Measurements from ENCODE around the gene DRC1. TPM values are rescaled to one million over a fixed set of nuclear protein-coding genes. Genes with fewer than 3 reads are reported as not detected.

Gene DRC1
- total and polyA plus RNA-seq, 2 of the 13 experiments (the other 11 are each of a cell fraction or from before 2014, with no cell fraction given): 0.07 TPM; not detected in 1

- TF ChIP-seq ARID3A (IDR thresholded peaks at IDR 0.05; ENCODE audit: low read depth, low read length) (no peak), SNRNP70 (IDR thresholded peaks at IDR 0.05; ENCODE audit: low read depth, low read length) (no peak), ZNF749 (CRISPR knock-in tag; IDR thresholded peaks at IDR 0.05; ENCODE audit: borderline replicate concordance) (no peak), PHF5A (CRISPR knock-in tag; IDR thresholded peaks at IDR 0.05; ENCODE audit: low read depth, unreplicated experiment) (no peak), KDM2A (CRISPR knock-in tag; IDR thresholded peaks at IDR 0.05; ENCODE audit: borderline replicate concordance, low read depth) (peak; percentile 32; the same call in 1 of the 2 replicates), ZNF691 (CRISPR knock-in tag; IDR thresholded peaks at IDR 0.05; ENCODE audit: borderline replicate concordance, low read depth) (no peak), ZNF607 (CRISPR knock-in tag; IDR thresholded peaks at IDR 0.05; ENCODE audit: borderline replicate concordance) (0 out of 2 replicates have a peak, but pooled peaks have one; percentile 70), POLR2A (IDR thresholded peaks at IDR 0.05; ENCODE audit: insufficient read depth in 1 of 2, low read depth in 2 of 2, low read length in 2 of 2) (peak in 1 of 2 experiments; percentile 29; a peak in 1 of 4 replicates), ZUFSP (CRISPR knock-in tag; IDR thresholded peaks at IDR 0.05; ENCODE audit: borderline replicate concordance) (no peak), HMG20A (CRISPR knock-in tag; IDR thresholded peaks at IDR 0.05; ENCODE audit: borderline replicate concordance) (peak; percentile 68; the same call in 1 of the 2 replicates), LRRFIP1 (CRISPR knock-in tag; conservative IDR thresholded peaks at IDR 0.05) (no peak), TCF12 (IDR thresholded peaks at IDR 0.05) (no peak), TCF12 (CRISPR knock-in tag; IDR thresholded peaks at IDR 0.05) (no peak), MEIS2 (CRISPR knock-in tag; IDR thresholded peaks at IDR 0.05) (no peak), ZBTB8A (CRISPR knock-in tag; IDR thresholded peaks at IDR 0.05; ENCODE audit: borderline replicate concordance, low read depth) (no peak), SMAD9 (CRISPR knock-in tag; IDR thresholded peaks at IDR 0.05) (no peak), ZNF430 (CRISPR knock-in tag; IDR thresholded peaks at IDR 0.05) (no peak), LCORL (IDR thresholded peaks at IDR 0.05) (0 out of 2 replicates have a peak, but pooled peaks have one; percentile 20), LCORL (CRISPR knock-in tag; IDR thresholded peaks at IDR 0.05) (no peak), KLF9 (CRISPR knock-in tag; IDR thresholded peaks at IDR 0.05; ENCODE audit: low read depth) (peak; percentile 76; the same call in 1 of the 2 replicates), ZNF597 (CRISPR knock-in tag; IDR thresholded peaks at IDR 0.05) (no peak)
Observed at GRCh38 chr2:26456440-26457250, 54.9 kb downstream of the DRC1 start (continued).
